Measurements from ENCODE around the gene FAT2.
A peak's percentile ranks its signal among the peaks of the same experiment; 100 is the strongest.

The FAT2 gene

GRCh38 chr5:151553130-151553670 is 37.9 kb downstream of the FAT2 start:
- no peak for DNase-seq

DNA sequence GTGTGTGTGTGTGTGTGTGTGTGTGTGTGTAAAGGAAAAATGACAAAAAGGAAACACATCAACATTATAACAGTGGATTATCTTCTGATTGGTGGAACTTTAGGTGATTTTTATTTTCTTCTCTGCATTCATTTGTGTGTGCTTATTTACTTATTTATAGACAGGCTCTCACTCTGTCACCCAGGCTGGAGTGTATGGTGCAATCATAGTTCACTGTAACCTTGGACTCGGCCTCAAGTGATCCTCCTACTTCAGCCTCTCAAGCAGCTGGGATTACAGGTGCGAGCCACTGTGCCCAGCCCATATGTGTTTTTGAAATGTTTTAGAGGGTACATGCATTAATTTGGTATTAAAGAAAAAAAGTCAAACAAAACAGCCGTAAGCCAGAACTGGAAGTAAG is 39.1 kb downstream of the FAT2 start:
- DNase-seq = no peak

DNA sequence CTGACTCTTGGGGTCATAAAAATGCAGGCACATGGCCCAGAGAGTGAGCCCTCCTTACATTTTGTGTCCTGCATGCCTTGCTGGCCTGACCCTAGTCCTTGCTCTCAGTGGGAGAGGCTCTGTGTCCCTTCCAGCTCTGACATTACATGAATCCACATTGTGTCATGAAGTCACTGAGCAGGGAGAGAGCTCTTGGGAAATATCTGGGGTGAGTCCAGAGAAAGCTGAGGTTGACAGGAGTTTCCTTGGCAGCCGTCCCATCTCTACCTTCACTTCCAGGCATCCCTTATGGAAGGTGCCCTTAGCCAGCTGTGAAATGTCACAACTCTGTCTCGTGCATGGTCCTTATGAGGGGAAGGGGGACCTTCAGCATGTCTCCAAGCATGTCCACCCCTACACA is 41.0 kb downstream of the FAT2 start:
- DNase-seq = no peak

GRCh38 chr5:151549713-151550112 is 41.4 kb downstream of the FAT2 start:
- DNase-seq = no peak

DNA sequence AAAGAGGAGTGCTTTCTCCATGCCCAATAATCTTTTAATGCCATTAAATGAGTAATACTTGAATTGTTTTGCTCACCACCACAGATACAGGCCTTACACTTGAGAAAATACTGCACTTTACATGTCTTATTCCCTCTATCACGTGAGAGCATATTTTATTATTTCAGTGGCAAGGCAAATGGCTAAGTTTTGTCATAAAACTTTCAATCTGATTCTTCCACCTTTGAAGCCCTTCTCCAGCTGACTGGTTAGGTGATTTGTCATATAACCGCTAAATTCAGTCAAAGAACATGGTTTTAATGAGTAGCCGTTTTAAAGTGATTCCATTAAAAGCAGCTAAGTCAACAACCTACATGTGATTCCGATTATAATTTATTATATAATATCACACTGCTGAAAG is 43.8 kb downstream of the FAT2 start:
- no peak for DNase-seq

DNA sequence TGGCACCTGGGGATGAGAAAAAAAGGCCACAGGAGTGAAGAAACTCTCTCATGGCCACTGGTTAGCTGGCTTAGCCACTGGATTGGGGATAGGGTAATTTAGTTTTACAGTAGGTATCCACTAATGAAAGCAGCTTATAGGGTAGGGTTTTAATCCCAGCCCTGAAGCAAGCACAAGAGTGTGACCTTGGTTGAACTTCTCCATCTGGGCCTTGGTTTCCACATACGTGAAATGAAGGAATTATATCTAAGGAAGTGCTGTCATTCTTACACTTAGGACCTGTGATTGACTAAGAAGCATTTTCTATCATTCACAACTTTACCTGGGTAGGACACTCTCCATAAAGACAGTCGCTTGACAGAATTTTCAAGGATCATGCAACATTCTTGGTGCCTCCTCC is 49.6 kb downstream of the FAT2 start:
- peak; percentile 14 for DNase-seq

All from MV-4-11 (cell line).